Effector memory CD4-positive, alpha-beta T cell (primary cell): ENCODE results near the gene SRRM3.
"Not testable (repeated sequence)": the region's sequence is repeated elsewhere in the genome, so short reads cannot be mapped to it uniquely, and the experiment has no call there.

Experiments used
- DNase-seq, 3 donors: peaks; one replicate each; pipeline ENCODE4 v3.0.0-alpha.2; 2020
- H3K27ac ChIP-seq: 2 replicates; pipeline ENCODE4 v1.7.0; 2013; ENCODE audit warnings: mild to moderate bottlenecking, low read length, moderate library complexity; ENCODE audit not compliant: insufficient read depth, poor library complexity, severe bottlenecking
- H3K27me3 ChIP-seq: replicated peaks from 2 replicates; pipeline ENCODE4 v1.7.0; 2013; ENCODE audit warnings: mild to moderate bottlenecking, low read length; ENCODE audit not compliant: insufficient read depth, control insufficient read depth, poor library complexity, severe bottlenecking
- H3K36me3 ChIP-seq: 2 replicates; pipeline ENCODE4 v1.7.0; 2013; ENCODE audit warnings: mild to moderate bottlenecking, low read length, moderate library complexity; ENCODE audit not compliant: control insufficient read depth, insufficient read depth
- H3K4me1 ChIP-seq: 2 replicates; pipeline ENCODE4 v1.7.0; 2013; ENCODE audit warnings: low read length, mild to moderate bottlenecking; ENCODE audit not compliant: control insufficient read depth, insufficient read depth, poor library complexity, severe bottlenecking
- H3K4me3 ChIP-seq: 2 replicates; pipeline ENCODE4 v1.7.0; 2013; ENCODE audit warnings: low read length, low read depth, mild to moderate bottlenecking; ENCODE audit not compliant: insufficient read depth, poor library complexity, severe bottlenecking
- H3K9me3 ChIP-seq: 2 replicates; pipeline ENCODE4 v1.7.0; 2013; ENCODE audit warnings: mild to moderate bottlenecking, low read length, moderate library complexity; ENCODE audit not compliant: control insufficient read depth

Gene SRRM3

DNA sequence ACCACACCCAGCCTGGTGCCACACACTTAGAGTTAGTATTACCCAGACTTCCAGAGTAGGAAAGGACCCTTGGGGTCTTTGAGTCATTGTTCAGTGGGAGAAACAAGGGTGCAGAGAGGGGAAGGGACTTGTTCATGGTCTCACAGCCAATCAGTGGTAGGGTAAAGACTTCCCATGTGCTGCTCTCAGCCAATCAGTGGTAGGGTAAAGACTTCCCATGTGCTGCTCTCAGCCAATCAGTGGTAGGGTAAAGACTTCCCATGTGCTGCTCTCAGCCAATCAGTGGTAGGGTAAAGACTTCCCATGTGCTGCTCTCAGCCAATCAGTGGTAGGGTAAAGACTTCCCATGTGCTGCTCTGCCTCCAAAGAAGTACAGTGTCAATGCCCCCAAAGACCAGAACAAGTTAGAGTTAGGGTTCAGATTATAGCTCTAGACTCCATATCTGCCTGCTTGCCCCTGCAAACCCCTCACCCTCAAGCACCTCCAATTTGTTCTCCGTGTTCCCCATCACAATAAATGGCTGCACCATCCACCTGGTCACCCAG lies 25.3 kb downstream of the SRRM3 start:
- not testable (repeated sequence) for H3K27ac ChIP-seq, H3K36me3 ChIP-seq, H3K4me3 ChIP-seq, H3K9me3 ChIP-seq, H3K4me1 ChIP-seq, DNase-seq, H3K27me3 ChIP-seq

DNA sequence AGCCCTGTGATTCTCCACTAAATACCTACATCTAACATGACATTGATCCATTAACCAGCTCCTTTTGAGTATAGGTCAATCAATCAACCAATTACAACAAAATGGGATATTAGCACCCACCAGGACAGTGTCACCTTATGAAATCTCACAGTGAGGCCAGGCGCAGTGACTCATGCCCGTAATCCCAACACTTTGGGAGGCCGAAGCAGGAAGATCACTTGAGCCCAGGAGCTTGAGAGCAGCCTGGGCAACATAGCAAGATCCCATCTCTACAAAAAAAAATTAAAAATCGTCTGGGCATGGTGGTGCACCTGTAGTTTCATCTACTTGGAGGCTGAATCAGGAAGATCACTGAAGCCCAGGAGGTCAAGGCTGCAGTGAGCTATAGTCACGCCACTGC lies 28.5 kb downstream of the SRRM3 start:
- no peaks in the 10 kb centered on the region for H3K9me3 ChIP-seq

GRCh38 chr7:76231071-76231470 lies 29.4 kb downstream of the SRRM3 start:
- peaks cover 4% of the 10 kb centered on the region for H3K27me3 ChIP-seq
- no peak overlapping the region for H3K4me3 ChIP-seq
- no peaks in the 10 kb centered on the region for H3K9me3 ChIP-seq
- H3K36me3 ChIP-seq = no peaks in the 10 kb centered on the region
- no peaks in the 10 kb centered on the region for H3K4me1 ChIP-seq
- H3K27ac ChIP-seq = no peak overlapping the region
- no peak for DNase-seq

More for the DNA sequence above, 28.5 kb downstream of the SRRM3 start:
- Histone ChIP-seq H3K27me3 (peaks cover 4% of the 10 kb centered on the region), H3K4me1 (no peaks in the 10 kb centered on the region), H3K36me3 (no peaks in the 10 kb centered on the region), H3K4me3 (no peak overlapping the region), H3K27ac (no peak overlapping the region)
- DNase-seq = no peak

- no peaks in the 10 kb centered on the region for H3K9me3 ChIP-seq
- no peaks in the 10 kb centered on the region for H3K36me3 ChIP-seq
- no peak overlapping the region for H3K27ac ChIP-seq
- no peaks in the 10 kb centered on the region for H3K4me1 ChIP-seq
- H3K27me3 ChIP-seq = peaks cover 4% of the 10 kb centered on the region
- no peak overlapping the region for H3K4me3 ChIP-seq
- DNase-seq = no peak
Observed at GRCh38 chr7:76231583-76231982, 29.9 kb downstream of the SRRM3 start.

DNA sequence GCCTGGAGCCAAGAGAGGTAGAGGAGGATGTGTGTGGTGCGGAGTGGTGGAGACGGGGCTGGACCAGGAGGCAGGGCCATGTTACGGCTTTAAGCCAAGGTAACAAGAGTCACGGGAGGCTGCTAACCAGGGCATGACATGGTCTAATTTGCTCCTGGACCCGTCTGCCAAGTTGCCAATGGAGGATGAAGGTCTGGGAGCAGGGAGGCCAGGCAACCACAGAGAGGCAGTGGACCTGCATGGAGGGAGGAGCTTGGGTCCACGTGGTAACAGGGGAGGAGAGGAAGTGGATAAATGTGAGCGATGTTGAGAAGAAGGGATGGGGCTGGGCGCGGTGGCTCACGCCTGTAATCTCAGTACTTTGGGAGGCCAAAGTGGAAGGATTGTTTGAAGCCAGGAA lies 31.0 kb downstream of the SRRM3 start:
- H3K36me3 ChIP-seq = no peaks in the 10 kb centered on the region
- DNase-seq = no peak
- no peak overlapping the region for H3K4me3 ChIP-seq
- no peaks in the 10 kb centered on the region for H3K4me1 ChIP-seq
- H3K27me3 ChIP-seq = peaks cover 4% of the 10 kb centered on the region
- no peak overlapping the region for H3K27ac ChIP-seq
- H3K9me3 ChIP-seq = no peaks in the 10 kb centered on the region

GRCh38 chr7:76233538-76234281 lies 32.0 kb downstream of the SRRM3 start:
- Histone ChIP-seq H3K36me3 (no peaks in the 10 kb centered on the region), H3K4me1 (no peaks in the 10 kb centered on the region), H3K9me3 (no peaks in the 10 kb centered on the region), H3K27ac (no peak overlapping the region), H3K4me3 (no peak overlapping the region), H3K27me3 (peaks cover 4% of the 10 kb centered on the region)
- DNase-seq = no peak

DNA sequence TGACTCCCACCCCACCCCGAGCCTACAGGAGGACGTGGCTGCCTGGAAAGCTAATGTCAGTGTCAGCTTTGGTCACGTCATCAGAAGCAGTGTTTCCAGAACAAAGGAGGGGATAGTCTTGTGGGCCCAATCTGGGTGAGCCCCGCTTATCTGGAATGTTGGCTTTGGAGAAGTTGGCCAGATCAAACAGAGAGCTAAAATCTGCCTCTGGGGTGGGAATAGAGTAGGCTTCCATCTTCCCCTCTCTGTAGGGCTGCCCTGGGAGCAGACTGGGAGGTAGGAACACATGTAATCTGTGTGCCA lies 32.5 kb downstream of the SRRM3 start:
- no peak overlapping the region for H3K27ac ChIP-seq
- peaks cover 4% of the 10 kb centered on the region for H3K27me3 ChIP-seq
- DNase-seq = no peak
- no peaks in the 10 kb centered on the region for H3K4me1 ChIP-seq
- H3K9me3 ChIP-seq = no peaks in the 10 kb centered on the region
- no peaks in the 10 kb centered on the region for H3K36me3 ChIP-seq
- no peak overlapping the region for H3K4me3 ChIP-seq

DNA sequence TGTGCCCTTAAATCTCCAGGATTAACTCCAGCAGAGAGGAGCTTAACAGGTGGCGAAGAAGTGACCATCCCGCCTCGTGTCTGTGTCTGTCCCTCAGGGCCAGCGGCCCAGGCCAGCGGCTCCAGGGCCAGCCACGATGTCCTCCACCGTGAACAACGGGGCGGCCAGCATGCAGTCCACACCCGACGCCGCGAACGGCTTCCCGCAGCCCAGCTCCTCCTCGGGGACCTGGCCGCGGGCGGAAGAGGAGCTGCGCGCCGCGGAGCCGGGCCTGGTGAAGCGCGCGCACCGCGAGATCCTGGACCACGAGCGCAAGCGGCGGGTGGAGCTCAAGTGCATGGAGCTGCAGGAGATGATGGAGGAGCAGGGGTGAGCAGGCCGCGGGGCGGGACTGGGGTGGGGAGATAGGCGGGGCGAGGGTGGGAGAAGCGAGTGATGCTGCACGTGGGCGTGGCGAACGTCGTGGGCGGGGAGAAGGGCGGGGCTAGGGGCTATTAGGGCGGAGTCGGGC lies 33.3 kb downstream of the SRRM3 start:
- Histone ChIP-seq H3K4me1 (no peaks in the 10 kb centered on the region), H3K4me3 (peak overlapping the region; percentile 37), H3K27ac (no peak overlapping the region), H3K36me3 (no peaks in the 10 kb centered on the region), H3K27me3 (peaks cover 4% of the 10 kb centered on the region), H3K9me3 (no peaks in the 10 kb centered on the region)
- peak; percentile 33 to 47 (median 36) for DNase-seq

DNA sequence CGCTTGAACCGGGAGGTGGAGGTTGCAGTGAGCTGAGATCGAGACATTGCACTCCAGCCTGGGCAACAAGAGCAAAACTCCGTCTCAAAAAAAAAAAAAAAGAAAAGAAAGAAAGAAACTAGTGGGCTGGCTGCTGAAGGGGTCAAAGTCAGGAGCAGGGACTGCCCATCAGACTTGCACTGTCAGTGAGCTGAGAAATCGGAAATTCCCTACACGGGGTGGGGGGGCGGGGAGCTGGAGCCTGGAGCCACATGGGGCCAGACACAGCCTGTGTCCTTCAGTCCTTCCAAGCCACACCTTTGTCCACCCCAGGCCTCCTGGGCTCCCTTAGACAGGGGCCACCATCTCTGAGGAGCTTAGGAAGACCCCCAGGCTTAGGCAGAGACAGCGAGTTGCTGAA lies 34.5 kb downstream of the SRRM3 start:
- Histone ChIP-seq H3K9me3 (no peaks in the 10 kb centered on the region), H3K27me3 (peaks cover 4% of the 10 kb centered on the region), H3K4me3 (no peak overlapping the region), H3K36me3 (no peaks in the 10 kb centered on the region), H3K4me1 (no peaks in the 10 kb centered on the region), H3K27ac (no peak overlapping the region)
- no peak for DNase-seq

DNA sequence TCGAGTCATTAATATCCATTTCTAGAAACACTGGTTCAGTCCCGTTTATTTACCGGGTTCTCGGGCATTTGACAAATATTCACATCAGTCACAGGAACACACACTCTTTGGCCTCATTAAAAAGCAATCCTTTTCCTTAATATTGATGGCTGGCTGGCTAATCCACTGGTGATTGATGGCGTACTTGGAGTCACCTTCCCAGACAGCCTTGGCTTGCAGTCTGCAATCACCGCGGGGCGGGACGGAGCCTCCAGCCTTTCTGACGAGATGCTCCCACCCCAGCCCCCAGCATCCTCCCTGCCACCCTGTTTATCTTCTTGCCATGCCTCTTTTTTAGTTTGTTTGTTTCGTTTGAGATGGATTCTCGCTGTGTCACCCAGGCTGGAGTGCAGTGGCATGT lies 36.6 kb downstream of the SRRM3 start:
- DNase-seq = no peak
- Histone ChIP-seq H3K27me3 (peaks cover 4% of the 10 kb centered on the region), H3K4me1 (no peaks in the 10 kb centered on the region), H3K4me3 (no peak overlapping the region), H3K9me3 (no peaks in the 10 kb centered on the region), H3K27ac (no peak overlapping the region), H3K36me3 (no peaks in the 10 kb centered on the region)
